GM12892 (cell line): ENCODE data around the gene GRIN2B.

Experiments
- POLR2A ChIP-seq: IDR thresholded peaks from 2 replicates; pipeline ENCODE4 v1.6.1; 2011; ENCODE audit warnings: low read depth, low read length, control low read depth
- TAF1 ChIP-seq: IDR thresholded peaks from 2 replicates; pipeline ENCODE4 v1.6.1; 2011; ENCODE audit warnings: low read depth, mild to moderate bottlenecking, control low read depth, low read length, borderline replicate concordance

DNA sequence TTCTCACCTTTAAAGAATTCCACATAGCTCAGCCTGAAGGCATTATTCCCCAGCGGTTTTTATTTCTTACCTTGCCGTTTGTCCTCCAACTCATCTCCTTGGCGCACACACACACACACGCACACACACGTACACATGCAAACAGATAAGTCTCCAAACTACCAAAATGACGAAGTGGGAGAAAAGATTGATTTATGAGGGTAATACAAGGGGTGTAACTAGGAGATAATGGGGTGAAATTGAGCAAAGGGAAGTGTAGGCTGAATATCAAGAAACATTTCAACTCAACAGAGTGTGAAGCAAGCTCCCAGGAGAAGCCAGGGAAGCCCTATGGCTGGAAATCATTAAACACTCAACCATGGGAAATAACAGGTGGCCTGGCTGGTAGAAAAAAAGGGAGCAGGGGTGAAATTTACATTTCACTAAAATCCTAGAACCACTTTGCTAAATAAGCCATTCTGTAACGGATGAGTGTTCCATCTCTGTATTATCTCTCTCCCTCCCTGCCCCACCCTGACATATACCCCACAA, 41.0 kb downstream of the GRIN2B start:
- TF ChIP-seq TAF1 (no peak), POLR2A (no peak)
